NCI-H69 (cell line): ENCODE results near the gene RASIP1.
"Not testable (repeated sequence)": the region's sequence is repeated elsewhere in the genome, so short reads cannot be mapped to it uniquely, and the experiment has no call there.

Experiments
- DNase-seq: peaks from one replicate; lab custom pipeline; 2025; lab: John Stamatoyannopoulos, UW

RASIP1 gene, protein sequence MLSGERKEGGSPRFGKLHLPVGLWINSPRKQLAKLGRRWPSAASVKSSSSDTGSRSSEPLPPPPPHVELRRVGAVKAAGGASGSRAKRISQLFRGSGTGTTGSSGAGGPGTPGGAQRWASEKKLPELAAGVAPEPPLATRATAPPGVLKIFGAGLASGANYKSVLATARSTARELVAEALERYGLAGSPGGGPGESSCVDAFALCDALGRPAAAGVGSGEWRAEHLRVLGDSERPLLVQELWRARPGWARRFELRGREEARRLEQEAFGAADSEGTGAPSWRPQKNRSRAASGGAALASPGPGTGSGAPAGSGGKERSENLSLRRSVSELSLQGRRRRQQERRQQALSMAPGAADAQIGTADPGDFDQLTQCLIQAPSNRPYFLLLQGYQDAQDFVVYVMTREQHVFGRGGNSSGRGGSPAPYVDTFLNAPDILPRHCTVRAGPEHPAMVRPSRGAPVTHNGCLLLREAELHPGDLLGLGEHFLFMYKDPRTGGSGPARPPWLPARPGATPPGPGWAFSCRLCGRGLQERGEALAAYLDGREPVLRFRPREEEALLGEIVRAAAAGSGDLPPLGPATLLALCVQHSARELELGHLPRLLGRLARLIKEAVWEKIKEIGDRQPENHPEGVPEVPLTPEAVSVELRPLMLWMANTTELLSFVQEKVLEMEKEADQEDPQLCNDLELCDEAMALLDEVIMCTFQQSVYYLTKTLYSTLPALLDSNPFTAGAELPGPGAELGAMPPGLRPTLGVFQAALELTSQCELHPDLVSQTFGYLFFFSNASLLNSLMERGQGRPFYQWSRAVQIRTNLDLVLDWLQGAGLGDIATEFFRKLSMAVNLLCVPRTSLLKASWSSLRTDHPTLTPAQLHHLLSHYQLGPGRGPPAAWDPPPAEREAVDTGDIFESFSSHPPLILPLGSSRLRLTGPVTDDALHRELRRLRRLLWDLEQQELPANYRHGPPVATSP

GRCh38 chr19:48740164-48740972 lies at the start of gene RASIP1:
Gene RASIP1 (minus strand): TSS chr19:48740610. CDS start chr19:48740282, 328 bp downstream.
- no peak for DNase-seq

GRCh38 chr19:48787331-48787730 lies 46.9 kb upstream of the RASIP1 start:
- not testable (repeated sequence) for DNase-seq

DNA sequence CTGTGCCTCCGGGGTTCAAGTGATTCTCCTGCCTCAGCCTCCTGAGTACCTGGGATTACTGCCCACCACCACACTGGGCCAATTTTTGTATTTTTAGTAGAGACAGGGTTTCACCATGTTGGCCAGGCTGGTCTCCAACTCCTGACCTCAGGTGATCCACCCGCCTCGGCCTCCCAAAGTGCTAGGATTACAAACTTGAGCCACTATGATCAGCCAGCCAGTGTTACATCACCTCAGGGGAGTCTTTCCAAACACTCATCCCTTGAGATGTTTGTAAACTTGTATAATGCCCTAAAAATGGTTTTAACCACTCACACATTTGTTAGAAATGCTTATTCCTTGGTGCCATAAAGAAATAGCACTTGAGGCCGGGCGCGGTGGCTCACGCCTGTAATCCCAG lies 46.0 kb upstream of the RASIP1 start:
- DNase-seq: not testable (repeated sequence)

GRCh38 chr19:48784527-48784926 lies 44.1 kb upstream of the RASIP1 start:
- DNase-seq: peak; percentile 50

DNA sequence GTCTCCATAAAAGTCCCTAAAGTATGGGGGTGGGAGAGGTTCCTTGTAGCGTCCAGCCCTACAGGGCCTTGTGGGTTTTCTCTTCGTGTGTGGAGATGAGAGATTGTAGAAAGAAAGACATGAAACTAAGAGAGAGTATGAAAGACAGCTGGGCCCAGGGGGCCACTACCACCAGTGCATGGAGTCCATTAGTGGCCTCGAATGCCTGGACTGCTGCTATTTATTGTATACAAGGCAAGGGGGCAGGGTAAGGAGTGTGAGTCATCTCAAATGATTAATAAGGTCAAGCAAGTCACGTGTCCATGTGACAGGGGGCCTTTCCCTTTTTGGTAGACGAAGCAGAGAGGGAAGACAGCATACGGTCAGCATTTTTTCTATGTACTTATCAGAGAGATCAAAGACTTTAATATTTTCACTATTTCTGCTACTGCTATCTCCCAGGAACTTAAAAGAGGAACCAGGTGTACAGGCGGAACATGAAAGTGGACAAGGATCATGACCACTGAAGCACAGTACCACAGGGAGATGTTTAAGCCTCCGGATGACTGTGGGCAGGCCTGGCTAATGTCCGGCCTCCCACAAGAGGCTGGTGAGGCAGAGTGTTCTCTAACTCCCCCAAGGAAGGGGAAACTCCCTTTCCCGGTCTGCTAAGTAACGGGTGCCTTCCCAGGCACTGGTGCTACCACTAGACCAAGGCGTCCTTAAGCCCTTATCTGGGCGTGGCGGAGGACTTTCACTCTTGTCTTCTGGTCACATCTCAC lies 40.4 kb upstream of the RASIP1 start:
- no peak for DNase-seq

- no peak for DNase-seq
These were observed 39.2 kb upstream of the RASIP1 start for GRCh38 chr19:48779636-48780035.

GRCh38 chr19:48777720-48778119 lies 37.3 kb upstream of the RASIP1 start:
- no peak for DNase-seq

GRCh38 chr19:48777139-48777538 lies 36.7 kb upstream of the RASIP1 start:
- DNase-seq: no peak

GRCh38 chr19:48772503-48772953 lies 32.1 kb upstream of the RASIP1 start:
- no peak for DNase-seq

- DNase-seq: no peak
These were observed 30.5 kb upstream of the RASIP1 start for GRCh38 chr19:48770734-48771472.

DNA sequence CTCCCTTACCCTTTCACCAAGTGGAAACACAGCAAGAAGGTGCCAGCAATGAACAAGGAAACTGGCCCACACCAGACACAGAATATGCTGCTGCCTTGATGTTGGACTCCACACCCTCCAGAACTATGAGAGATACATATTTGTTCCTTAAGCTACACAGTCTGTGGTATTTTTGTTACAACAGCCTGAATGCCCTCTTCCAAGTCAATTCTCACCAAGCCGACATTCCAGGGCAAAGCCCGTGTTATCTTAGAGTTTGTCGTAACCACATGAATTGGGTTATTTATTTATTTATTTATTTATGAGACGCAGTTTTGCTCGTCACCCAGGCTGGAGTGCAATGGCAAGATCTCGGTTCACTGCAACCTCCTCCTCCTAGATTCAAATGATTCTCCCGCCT lies 29.9 kb upstream of the RASIP1 start:
- DNase-seq: no peak

GRCh38 chr19:48768994-48769713 lies 28.7 kb upstream of the RASIP1 start:
- no peak for DNase-seq

GRCh38 chr19:48768171-48768753 lies 27.9 kb upstream of the RASIP1 start:
- peak; percentile 32 for DNase-seq

GRCh38 chr19:48765816-48766215 lies 25.4 kb upstream of the RASIP1 start:
- not testable (repeated sequence) for DNase-seq

DNA sequence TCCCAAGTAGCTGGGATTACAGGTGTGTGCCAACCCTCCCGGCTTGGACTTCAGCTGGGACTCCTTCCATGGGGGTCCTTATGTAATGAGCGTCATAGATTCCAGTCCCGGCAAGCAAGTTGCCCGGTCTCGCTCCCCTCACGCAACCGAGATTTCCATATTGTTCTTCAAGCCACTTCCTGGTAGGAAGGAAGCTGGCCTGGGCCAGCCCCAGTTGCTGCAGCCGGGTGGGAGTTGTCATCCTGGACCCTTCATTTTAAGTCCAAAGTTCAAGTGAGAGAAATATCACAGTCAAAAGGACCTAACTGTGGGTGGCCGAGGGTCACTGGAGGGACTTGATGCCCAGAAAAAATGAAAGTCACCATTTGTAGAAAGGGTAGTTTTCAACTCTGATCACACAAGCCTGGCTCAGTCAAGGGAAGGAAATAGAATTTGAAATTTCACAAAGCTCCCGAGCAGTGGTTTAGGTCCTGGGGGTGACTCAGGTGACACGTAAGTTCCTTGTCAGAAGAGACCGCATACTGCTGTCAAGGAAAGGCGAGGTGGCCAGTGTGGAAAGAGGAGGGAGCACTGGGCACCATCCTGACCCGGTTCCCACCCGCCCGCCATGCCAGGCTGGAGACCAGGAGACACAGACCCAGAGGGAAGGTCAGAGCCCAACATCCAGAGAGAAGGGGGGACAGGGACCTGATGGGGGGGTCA lies 20.2 kb upstream of the RASIP1 start:
- no peak for DNase-seq

DNA sequence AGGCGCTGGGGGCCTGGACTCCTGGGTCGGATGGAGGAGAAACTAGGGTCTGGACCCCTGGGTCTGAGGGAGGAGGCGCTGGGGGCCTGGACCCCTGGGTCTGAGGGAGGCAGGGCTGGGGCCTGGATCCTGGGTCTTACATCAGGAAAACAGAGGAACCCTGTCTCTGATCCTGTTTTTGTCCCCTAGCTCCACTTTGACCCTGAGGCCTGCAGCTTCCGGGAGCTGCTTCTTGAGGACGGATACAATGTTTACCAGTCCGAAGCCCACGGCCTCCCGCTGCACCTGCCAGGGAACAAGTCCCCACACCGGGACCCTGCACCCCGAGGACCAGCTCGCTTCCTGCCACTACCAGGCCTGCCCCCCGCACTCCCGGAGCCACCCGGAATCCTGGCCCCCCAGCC lies 17.3 kb upstream of the RASIP1 start:
- DNase-seq: no peak

- no peak for DNase-seq
These were observed 16.8 kb upstream of the RASIP1 start for GRCh38 chr19:48757089-48757675.

- no peak for DNase-seq
These were observed 16.3 kb upstream of the RASIP1 start for GRCh38 chr19:48756686-48757085.
